NCI-H526 (cell line): ENCODE measurements around the gene ACAA2.

ENCODE experiments used
- DNase-seq, 2 experiments: peaks; one replicate each; lab custom pipeline; 2025; lab: John Stamatoyannopoulos, UW

Gene ACAA2, protein sequence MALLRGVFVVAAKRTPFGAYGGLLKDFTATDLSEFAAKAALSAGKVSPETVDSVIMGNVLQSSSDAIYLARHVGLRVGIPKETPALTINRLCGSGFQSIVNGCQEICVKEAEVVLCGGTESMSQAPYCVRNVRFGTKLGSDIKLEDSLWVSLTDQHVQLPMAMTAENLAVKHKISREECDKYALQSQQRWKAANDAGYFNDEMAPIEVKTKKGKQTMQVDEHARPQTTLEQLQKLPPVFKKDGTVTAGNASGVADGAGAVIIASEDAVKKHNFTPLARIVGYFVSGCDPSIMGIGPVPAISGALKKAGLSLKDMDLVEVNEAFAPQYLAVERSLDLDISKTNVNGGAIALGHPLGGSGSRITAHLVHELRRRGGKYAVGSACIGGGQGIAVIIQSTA

GRCh38 chr18:49813319-49814146 is at the start of gene ACAA2:
Gene ACAA2, minus strand, starts transcription at chr18:49813533. Its CDS starts 49 bp downstream, at chr18:49813484.
- DNase-seq, result peak; percentile 68 to 87

- no peak for DNase-seq
These were observed 49.5 kb upstream of the ACAA2 start for GRCh38 chr18:49862656-49863385.

DNA sequence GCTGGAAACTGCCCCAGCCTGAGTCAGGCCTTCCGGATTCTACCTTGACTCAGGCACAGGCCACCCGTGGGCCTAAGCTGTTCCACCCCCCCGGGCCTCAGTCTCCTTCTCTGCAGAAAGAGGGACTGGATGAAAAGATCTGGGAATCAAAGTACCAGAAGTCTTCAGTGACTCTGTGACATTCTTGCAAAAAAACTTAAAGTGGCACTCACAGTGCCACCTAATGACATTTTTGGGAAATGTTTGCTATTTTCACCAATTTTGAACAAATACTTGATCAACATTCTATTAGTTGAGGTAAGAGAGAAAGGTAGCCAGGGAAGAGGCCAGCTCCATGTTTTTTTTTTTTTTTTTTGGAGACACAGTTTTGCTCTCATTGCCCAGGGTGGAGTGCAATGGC is 48.3 kb upstream of the ACAA2 start:
- no peak for DNase-seq

DNA sequence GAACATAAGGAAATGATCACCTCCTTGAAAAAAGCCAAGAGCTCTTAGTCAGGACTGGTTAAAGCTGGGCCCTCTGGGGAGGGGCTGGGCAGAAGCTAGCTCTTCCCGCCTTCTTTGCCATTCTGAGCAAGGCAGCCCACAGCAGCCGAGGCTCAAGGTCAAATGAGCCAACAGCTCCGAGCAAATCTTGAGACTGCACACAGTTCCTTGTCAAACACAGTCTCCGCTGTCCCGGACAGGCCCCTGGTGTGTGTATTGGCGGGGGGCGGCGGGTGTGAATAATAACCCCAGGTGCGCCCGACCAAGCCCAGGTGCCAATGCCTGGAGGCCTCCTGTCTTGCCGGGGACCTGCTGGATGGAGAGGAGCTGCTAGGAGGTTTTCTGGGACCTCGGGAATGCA is 46.4 kb upstream of the ACAA2 start:
- no peak for DNase-seq

GRCh38 chr18:49859021-49859359 is 45.7 kb upstream of the ACAA2 start:
- no peak for DNase-seq

DNA sequence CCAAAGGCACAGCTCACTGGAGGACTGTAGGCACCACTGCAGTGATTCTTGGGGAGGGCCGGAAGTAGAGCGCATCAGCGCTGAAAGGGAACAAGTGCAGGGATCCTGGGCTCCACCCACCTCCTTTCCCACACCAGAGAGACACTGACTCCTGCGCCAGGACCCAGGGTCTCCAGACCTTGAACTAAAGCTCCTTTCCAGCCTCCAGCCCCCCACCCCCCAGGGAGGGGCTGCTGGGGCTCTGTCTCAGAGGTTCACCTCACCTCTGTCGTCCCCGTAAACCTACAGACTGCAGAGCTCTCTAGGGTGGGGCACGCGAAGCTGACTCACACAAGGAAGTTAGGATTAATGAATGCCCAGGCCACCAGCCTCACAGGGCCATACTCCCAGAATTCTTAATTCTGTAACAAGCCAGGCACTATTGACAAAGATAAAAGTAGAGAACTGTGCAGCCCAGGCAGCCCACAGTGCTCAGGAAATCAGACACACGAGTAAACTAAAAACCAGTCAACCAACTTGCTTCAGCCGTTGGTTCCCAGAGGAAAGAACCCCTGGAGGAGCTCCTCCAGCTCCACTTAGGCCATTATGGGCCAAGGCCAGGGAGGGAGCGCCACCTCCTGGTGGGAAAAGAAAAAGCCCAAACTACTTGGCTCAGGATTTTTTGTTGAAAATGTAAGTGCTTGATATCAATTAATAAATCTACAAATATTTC is 45.1 kb upstream of the ACAA2 start:
- DNase-seq, result peak; percentile 41 to 83

GRCh38 chr18:49857708-49858107 is 44.4 kb upstream of the ACAA2 start:
- DNase-seq, result no peak

- DNase-seq, result no peak
These were observed 43.2 kb upstream of the ACAA2 start for GRCh38 chr18:49856496-49856895.

GRCh38 chr18:49855711-49856415 is 42.5 kb upstream of the ACAA2 start:
- DNase-seq, result no peak

DNA sequence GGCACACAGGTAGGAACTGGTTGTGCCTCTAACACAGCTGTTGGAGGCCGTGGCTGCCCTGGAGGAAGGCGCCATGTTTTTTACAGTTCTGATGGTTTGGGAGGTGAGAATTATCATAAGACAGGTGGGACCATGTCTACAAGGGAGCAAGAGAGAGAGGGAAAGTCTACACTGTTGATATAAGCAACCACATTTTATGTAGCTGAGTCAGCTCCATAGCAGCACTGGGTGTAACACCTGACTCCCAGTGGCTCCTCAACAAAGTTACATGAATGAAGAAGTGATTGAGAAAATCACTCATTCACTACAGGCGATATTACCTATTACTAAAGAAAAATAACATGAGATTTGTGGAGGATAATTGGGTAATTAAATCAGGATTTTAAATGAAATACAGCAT is 41.3 kb upstream of the ACAA2 start:
- no peak for DNase-seq

DNA sequence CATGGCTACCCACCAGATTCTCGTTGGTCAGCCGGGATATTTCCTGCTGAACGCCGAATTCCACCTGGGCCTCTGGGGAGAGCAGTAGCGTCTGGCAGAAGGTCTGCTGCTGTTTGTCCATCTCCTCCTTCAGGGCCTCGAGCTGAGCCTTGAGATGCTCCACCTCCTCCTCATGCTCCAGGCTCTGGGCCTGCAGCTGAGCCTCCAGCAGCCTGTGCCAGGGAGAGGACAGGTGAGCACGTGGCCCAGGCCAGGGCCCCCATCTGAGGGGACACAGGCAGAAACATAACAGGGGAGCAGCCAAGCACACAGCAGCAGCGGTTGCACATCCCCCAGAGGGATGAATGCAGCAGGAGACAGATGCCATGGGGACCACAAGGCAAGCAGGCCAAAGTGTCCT is 40.1 kb upstream of the ACAA2 start:
- DNase-seq, result no peak

DNA sequence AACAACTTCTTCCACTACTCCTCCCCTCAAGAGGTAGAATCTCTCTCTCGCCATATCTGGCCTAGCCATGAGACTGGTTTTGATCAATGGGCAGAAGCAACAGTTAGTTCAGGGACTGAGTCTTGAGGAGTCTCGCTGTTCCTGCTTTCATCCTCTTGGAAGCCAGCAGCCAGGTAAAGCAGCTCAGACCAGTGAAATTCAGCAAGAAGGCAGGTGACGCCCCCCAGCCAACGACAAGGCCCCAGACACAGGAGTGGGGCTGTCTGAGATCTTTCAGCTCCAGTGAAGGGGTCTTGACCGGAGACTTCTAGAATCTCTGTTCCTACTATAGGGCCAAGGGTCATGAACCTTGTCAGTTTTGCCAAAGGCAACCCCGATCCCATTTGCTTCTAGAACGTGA is 39.7 kb upstream of the ACAA2 start:
- no peak for DNase-seq

GRCh38 chr18:49851624-49852023 is 38.3 kb upstream of the ACAA2 start:
- no peak for DNase-seq

DNA sequence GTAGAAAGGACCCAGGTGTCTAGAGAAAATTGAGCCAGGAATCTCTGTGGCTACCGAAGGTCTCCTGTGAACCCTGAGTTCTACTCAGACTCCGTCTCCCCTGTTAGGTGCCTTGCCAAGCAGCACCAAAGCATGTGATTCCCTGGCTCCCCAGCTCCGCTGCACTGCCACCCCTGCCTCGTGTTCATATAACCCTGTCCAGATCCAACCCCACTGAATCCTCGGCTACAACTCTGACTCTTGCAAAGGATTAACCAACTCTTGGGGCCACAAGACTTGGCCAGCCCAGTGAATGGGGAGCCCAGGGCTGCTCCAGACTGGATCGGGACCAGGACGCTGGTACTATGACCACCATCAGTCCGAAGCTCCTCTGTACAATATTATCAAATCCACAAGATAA is 37.3 kb upstream of the ACAA2 start:
- no peak for DNase-seq

- DNase-seq, result peak; percentile 80 to 82
These were observed 36.2 kb upstream of the ACAA2 start for GRCh38 chr18:49849331-49850217.

- DNase-seq, result no peak
These were observed 34.8 kb upstream of the ACAA2 start for GRCh38 chr18:49848115-49848514.

DNA sequence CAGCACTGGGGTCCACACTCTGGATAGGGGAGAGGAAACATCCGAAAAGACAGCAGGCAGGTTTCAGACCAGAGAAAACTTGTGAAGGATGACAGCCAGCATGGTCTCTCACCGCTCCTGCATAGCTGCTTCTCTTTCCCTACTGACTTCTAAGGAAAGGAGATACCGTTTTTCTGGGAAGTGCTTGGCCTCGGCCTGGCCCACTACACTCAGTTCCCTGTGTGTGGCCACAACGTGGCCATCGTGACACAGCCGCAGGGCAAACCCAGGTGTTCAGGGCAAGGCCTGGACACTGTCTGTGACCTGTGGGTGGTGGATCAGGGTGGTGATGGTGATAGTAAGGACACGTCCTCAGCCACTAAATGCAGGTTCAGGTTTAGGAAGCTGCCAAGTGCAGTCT is 34.2 kb upstream of the ACAA2 start:
- no peak for DNase-seq

- DNase-seq, result no peak
These were observed 33.6 kb upstream of the ACAA2 start for GRCh38 chr18:49846718-49847470.

GRCh38 chr18:49846361-49846662 is 33.0 kb upstream of the ACAA2 start:
- no peak for DNase-seq
